ENCODE measurements around the gene HPS3.
"Not testable (repeated sequence)": the region's sequence is repeated elsewhere in the genome, so short reads cannot be mapped to it uniquely, and the experiment has no call there.

The HPS3 gene

DNA sequence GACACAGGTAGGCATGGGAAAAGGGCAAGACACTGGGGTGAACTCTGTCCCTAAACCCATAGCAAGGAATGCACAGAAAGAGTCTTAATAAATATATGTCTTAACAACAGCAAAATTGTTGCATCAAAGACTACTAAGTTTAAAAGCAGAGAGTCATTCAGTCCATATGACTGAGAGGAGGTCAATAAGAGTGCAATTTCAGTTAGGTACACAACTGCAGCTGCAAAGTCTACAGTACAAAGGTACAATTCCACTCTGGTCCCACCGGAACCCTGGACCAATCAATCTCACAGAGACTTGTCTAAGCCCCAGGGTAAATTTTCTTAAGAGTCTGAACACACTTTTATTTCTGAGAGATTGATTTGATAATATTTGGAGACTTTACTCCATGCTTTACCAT lies 85.3 kb downstream of the HPS3 start:
- TF ChIP-seq, protein P1, sequence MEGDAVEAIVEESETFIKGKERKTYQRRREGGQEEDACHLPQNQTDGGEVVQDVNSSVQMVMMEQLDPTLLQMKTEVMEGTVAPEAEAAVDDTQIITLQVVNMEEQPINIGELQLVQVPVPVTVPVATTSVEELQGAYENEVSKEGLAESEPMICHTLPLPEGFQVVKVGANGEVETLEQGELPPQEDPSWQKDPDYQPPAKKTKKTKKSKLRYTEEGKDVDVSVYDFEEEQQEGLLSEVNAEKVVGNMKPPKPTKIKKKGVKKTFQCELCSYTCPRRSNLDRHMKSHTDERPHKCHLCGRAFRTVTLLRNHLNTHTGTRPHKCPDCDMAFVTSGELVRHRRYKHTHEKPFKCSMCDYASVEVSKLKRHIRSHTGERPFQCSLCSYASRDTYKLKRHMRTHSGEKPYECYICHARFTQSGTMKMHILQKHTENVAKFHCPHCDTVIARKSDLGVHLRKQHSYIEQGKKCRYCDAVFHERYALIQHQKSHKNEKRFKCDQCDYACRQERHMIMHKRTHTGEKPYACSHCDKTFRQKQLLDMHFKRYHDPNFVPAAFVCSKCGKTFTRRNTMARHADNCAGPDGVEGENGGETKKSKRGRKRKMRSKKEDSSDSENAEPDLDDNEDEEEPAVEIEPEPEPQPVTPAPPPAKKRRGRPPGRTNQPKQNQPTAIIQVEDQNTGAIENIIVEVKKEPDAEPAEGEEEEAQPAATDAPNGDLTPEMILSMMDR (conservative IDR thresholded peaks at IDR 0.05; ENCODE audit: low read length) = no peak

DNA sequence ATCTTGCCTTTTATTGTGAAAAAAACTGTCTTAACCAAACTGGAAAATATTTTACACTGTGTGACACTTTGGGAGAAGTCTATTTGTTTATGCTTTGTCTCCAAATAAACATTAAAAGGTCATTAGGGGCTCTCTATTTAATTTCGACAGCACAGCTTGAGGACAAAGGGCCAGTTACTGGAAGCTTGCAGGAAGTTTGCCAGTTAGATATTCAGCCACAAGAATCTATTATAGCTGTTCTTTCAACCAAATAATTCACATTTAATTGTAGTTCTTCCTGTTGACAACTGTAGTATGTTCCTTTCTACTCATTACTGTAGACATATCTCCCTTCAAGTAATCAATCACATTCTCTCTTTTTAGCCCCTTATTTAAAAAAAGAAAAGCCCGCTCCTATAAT lies 86.1 kb downstream of the HPS3 start:
- no peak overlapping the region for H3K4me3 ChIP-seq (ENCODE audit: low read length)
- peak; percentile 28 for DNase-seq (ENCODE audit: low read depth)
- TF ChIP-seq, protein P1 (conservative IDR thresholded peaks at IDR 0.05; ENCODE audit: low read length) = no peak

More for the DNA sequence above, 85.3 kb downstream of the HPS3 start:
- H3K4me3 ChIP-seq (ENCODE audit: low read length) = no peak overlapping the region
- no peak for DNase-seq (ENCODE audit: low read depth)

DNA sequence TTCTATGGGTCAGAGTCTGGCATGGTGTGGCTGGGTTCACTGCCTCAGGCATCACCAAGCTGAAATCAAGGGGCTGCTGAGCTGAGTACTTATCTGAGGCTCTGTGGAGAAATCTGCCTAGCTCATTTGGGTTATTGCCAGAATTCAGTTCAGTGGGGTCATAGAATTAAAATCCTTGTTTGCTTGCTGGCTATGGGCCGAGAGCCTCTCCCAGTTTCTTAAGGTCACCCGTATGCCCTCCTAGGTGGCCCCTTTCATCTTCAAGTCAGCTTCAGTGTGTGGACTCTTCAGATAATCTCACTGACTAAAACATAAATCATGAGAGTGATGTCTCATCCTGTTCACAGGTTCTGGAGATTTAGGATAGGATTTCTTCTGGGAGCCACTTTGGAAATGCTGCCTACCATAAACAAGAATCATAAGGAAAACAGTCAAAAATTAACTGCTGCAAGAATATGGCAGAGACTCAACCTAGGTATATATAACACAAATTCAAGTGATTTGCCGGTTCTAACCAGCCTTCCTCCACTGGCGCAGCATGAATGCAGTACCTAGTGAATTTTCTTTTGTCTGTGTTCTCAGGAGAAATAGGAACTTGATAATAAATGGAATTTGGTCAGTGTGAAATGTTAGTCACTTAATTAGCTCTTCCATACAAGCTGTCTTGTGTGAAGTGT lies 86.9 kb downstream of the HPS3 start:
- no peak overlapping the region for H3K4me3 ChIP-seq (ENCODE audit: low read length)
- TF ChIP-seq, protein P1 (conservative IDR thresholded peaks at IDR 0.05; ENCODE audit: low read length) = no peak
- no peak for DNase-seq (ENCODE audit: low read depth)

DNA sequence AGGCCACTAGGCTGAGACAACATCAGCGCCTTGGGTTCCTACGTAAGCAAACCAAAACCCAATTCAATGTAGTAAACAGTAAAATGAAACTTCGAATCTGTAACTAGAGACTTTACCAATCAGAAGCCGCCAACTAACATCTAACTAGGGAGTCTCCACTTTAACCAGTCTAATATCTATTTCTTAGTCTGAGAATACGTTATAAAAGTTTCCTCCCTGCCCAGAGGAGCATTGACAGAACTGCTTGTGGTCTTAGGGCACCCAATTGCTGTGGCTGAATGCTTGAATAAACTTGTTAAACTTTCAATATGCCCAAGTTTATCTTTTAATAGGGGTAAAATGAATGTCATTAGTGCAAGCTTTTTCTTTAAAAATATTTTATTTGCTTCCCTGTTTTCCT lies 87.9 kb downstream of the HPS3 start:
- no peak for DNase-seq (ENCODE audit: low read depth)
- no peak overlapping the region for H3K4me3 ChIP-seq (ENCODE audit: low read length)
- TF ChIP-seq, protein P1 (conservative IDR thresholded peaks at IDR 0.05; ENCODE audit: low read length) = no peak

DNA sequence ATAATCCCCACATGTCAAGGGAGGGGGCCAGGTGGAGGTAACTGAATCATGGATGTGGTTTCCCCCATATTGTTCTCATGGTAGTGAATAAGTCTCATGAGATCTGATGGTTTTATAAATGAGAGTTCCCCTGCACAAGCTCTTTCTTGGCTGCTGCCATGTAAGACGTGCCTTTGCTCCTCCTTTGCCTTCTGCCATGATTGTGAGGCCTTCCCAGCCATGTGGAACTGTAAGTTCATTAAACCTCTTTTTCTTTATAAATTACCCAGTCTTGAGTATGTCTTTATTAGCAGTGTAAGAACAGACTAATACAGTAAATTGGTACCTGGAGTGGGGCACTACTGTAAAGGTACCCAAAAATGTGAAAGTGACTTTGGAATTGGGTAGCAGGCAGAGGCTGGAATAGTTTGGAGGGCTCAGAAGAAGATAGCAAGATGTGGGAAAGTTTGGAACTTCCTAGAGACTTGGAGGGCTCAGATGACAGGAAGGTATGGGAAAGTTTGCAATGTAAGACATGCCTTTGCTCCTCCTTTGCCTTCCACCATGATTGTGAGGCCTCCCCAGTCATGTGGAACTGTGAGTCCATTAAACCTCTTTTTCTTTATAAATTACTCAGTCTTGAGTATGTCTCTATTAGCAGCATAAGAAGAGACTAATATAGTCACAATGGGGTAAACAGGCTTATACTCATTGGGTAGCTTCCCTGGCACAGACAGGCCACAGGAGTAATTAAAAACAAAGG lies 90.1 kb downstream of the HPS3 start:
- H3K4me3 ChIP-seq (ENCODE audit: low read length); DNase-seq (ENCODE audit: low read depth): not testable (repeated sequence)

DNA sequence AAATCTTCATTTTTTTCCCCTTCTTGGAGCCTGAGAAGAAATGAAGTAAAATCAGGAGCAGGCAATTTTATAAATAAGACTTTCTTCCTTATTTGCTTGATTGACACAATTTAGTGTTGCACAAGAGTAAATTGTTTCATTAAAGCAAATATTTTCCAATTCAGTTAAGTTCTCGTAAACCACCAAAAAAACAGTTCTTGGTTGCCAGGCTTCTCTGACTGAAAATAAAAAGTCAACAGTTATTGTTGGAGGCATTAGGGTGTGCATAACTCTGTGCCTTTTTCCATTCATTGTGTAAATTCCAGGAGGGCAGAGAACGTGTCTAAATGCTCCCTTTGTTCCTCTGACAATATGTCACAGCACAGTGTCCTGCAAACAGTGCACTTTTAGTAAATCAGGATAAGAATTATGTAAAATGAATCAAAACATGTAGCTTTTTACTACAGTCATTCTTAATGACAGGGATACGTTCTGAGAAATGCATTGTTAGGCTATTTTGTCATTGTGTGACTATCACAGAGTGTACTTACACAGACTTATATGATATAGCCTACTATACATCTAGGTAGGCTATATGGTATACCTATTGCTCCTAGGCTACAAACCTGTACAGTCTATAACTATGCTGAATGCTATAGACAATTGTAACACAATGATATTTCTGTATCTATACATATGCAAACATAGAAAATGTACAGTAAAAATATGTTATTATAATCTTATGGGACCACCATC lies 92.5 kb downstream of the HPS3 start, which contains the start of gene CP:
Gene CP (minus strand): TSS at position 47 of the 735 bp plus-strand sequence. CDS start 37 bp downstream, at position 10.
- TF ChIP-seq, protein P1 (conservative IDR thresholded peaks at IDR 0.05; ENCODE audit: low read length) = no peak
- DNase-seq (ENCODE audit: low read depth) = peak; percentile 23
- no peak within 1 kb of the TSS for H3K4me3 ChIP-seq (ENCODE audit: low read length)

All from AG10803 (cell line).